NB4 (cell line): ENCODE results near the gene TENM4.

ENCODE experiments used
- MAX ChIP-seq: IDR thresholded peaks from 2 replicates; pipeline ENCODE4 v1.6.1; 2011; ENCODE audit warnings: low read depth, low read length
- POLR2A ChIP-seq: IDR thresholded peaks from 2 replicates; pipeline ENCODE4 v1.6.1; 2011; ENCODE audit warnings: mild to moderate bottlenecking; ENCODE audit not compliant: insufficient read length; ENCODE audit errors: extremely low read depth
- TF ChIP-seq, protein P1 (sequence below): IDR thresholded peaks from one replicate; pipeline ENCODE4 v1.5.1; 2012; ENCODE audit warnings: low read depth, low read length

DNA sequence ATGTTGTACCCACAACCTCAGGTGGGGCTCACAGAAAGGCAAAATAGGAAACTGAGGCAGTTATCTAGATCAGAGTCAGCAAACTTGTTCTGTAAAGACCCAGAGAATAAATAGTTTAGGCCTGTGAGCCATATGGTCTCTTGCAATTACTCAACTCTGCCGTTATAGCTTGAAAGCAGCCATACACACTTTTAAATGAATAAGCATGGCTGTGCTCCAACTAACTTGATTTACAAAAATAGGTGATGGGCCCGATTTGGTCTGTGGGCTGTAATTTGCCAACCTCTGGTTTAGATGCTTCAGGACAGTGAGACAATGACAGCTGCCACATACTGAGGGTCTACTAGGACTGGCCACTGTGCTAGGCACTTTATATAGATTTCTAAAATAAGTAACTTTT, 667.3 kb downstream of the TENM4 start:
- TF ChIP-seq, protein P1, sequence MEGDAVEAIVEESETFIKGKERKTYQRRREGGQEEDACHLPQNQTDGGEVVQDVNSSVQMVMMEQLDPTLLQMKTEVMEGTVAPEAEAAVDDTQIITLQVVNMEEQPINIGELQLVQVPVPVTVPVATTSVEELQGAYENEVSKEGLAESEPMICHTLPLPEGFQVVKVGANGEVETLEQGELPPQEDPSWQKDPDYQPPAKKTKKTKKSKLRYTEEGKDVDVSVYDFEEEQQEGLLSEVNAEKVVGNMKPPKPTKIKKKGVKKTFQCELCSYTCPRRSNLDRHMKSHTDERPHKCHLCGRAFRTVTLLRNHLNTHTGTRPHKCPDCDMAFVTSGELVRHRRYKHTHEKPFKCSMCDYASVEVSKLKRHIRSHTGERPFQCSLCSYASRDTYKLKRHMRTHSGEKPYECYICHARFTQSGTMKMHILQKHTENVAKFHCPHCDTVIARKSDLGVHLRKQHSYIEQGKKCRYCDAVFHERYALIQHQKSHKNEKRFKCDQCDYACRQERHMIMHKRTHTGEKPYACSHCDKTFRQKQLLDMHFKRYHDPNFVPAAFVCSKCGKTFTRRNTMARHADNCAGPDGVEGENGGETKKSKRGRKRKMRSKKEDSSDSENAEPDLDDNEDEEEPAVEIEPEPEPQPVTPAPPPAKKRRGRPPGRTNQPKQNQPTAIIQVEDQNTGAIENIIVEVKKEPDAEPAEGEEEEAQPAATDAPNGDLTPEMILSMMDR = no peak
- TF ChIP-seq POLR2A = no peak
- TF ChIP-seq MAX = no peak
